H1 (cell line): ENCODE measurements around the gene ABHD12. TPM values are rescaled to one million over a fixed set of nuclear protein-coding genes. Genes with fewer than 3 reads are reported as not detected.

ENCODE experiments used
- HDAC6 ChIP-seq: IDR thresholded peaks from one replicate; pipeline ENCODE4 v1.7.1; 2012; ENCODE audit warnings: low read depth, mild to moderate bottlenecking, inconsistent platforms, low read length, moderate library complexity
- SP1 ChIP-seq: IDR thresholded peaks from 2 replicates; pipeline ENCODE4 v1.6.1; 2011; ENCODE audit warnings: low read depth, low read length
- TAF1 ChIP-seq: IDR thresholded peaks from 2 replicates; pipeline ENCODE4 v1.6.1; 2011; ENCODE audit warnings: mild to moderate bottlenecking, low read depth, low read length
- TEAD4 ChIP-seq: IDR thresholded peaks from 2 replicates; pipeline ENCODE4 v1.6.1; 2012; ENCODE audit warnings: low read depth, low read length, inconsistent platforms, mixed read lengths
- polyA plus RNA-seq, 7 experiments: library from polyadenylated mRNA; depleted of rRNA in 3 of 7; stranded (reverse) in 5 of 7; unstranded in 2 of 7; fragments of >200 nt in 5 of 7; fragments of 200-250 nt in 2 of 7; gene quantifications; 1 replicate in 5 of 7; 2 replicates in 1 of 7; 4 replicates in 1 of 7; pipeline versions ENCODE4 v1.2.1 to v1.2.3, GENCODE V29; 2011 to 2013; ENCODE audit warnings: missing spikeins in 2 of 7, mixed read lengths in 2 of 7
- total RNA-seq: library from RNA; stranded (reverse); fragmentation: NEBNext Ultra II Directional; extraction: Animal tissue kit (Norgen Biotek cat#: 25700); gene quantifications from 2 replicates; pipeline ENCODE4 v1.2.1, GENCODE V29; 2021

Gene ABHD12
- total and polyA plus RNA-seq, 2 of the 8 experiments (the other 6 are each of a cell fraction or from before 2014, with no cell fraction given): 31.3 to 59.5 TPM

- TF ChIP-seq TEAD4 (no peak), TAF1 (no peak), SP1 (no peak), HDAC6 (no peak)
These were observed 116.9 kb downstream of the ABHD12 start (continued) for GRCh38 chr20:25273541-25274358.
